Psoas muscle (tissue), 8 donors: ENCODE results near the gene MON1B. TPM values are rescaled to one million over a fixed set of nuclear protein-coding genes. Genes with fewer than 3 reads are reported as not detected.
"Not testable (repeated sequence)": the region's sequence is repeated elsewhere in the genome, so short reads cannot be mapped to it uniquely, and the experiment has no call there.

ENCODE experiments used
- ATAC-seq, 4 donors: fragments of 200-7000 bp; cut with Tn5 transposase; one replicate each; pipeline ENCODE4 v1.9.1; 2020; ENCODE audit warnings: moderate library complexity in 3 of 4, mild to moderate bottlenecking in 2 of 4
- DNase-seq, 2 donors: peaks; one replicate each; pipeline ENCODE4 v3.0.0-alpha.2; 2020
- H3K27ac ChIP-seq: fragments of 200-600 bp; one replicate; pipeline ENCODE4 v1.8.0; 2022
- H3K27me3 ChIP-seq, 3 donors: fragments of 200-600 bp in 1 of 3; one replicate each; pipeline versions ENCODE4 v1.6.1 to v1.8.0; 2013 to 2022; ENCODE audit warnings: low read length in 2 of 3, mild to moderate bottlenecking in 2 of 3, moderate library complexity in 1 of 3; ENCODE audit not compliant: insufficient read depth in 3 of 3
- H3K36me3 ChIP-seq, 2 donors: fragments of 200-600 bp in 1 of 2; one replicate each; pipeline versions ENCODE4 v1.6.1 to v1.8.0; 2013 to 2022; ENCODE audit warnings: low read depth in 1 of 2, mild to moderate bottlenecking in 1 of 2, moderate library complexity in 1 of 2; ENCODE audit not compliant: insufficient read depth in 1 of 2
- H3K4me1 ChIP-seq: fragments of 200-600 bp; one replicate; pipeline ENCODE4 v1.8.0; 2022
- H3K4me3 ChIP-seq: fragments of 200-600 bp; one replicate; pipeline ENCODE4 v1.8.0; 2022; ENCODE audit warnings: mild to moderate bottlenecking
- H3K9me3 ChIP-seq: fragments of 200-600 bp; one replicate; pipeline ENCODE4 v1.8.0; 2022
- CTCF ChIP-seq: fragments of 200-600 bp; IDR thresholded peaks from one replicate; pipeline ENCODE4 v1.8.0; 2022; ENCODE audit warnings: antibody characterized with exemption
- WGBS, 3 donors: extraction: QIAGEN DNeasy Blood & Tissue Kit; methylation state at CpG; one replicate each; pipeline versions ENCODE4 v1.1.6 to v1.1.7; 2013; 5-methylcytosine and 5-hydroxymethylcytosine counted together
- intact Hi-C, 2 donors: fragments of 100-400 bp; cut with DNase I; formaldehyde crosslinking; loops; one replicate each; pipeline versions ENCODE4 v1.11.0 to v1.14.2; 2022
- polyA plus RNA-seq, 3 donors: library from polyadenylated mRNA; stranded (reverse); fragments of 200-250 nt; gene quantifications; one replicate each; pipeline ENCODE4 v1.2.3, GENCODE V29; 2013
- total RNA-seq, 4 donors: library from RNA; stranded (reverse); fragmentation: NEBNext Ultra II Directional in 2 of 4; extraction: Animal tissue kit (Norgen Biotek cat#: 25700) in 2 of 4; gene quantifications; one replicate each; pipeline versions ENCODE4 v1.2.1 to v1.2.4, GENCODE V29; 2021 to 2023
- donor health status: healthy with polysubstance abuse.
- donor health status: DM: no; HTN: no; CAD: no; lungs with moderate emphysema.
- donor health status: Bipolar disorder and iron deficiency.
- donor health status: healthy.
- donor health status: DM: yes; HTN: yes; CAD: no.
- donor health status: DM: no; HTN: no; CAD: no.
- donor health status: DM: no; HTN: no; CAD: no.
- donor health status: DM: yes; HTN: yes; CAD: no.

Gene MON1B
- total and polyA plus RNA-seq, 7 donors: 5.3 to 22.2 (median 13.8) TPM

GRCh38 chr16:77238593-77238992, 47.6 kb downstream of the MON1B start:
- Histone ChIP-seq H3K27me3 (no peaks in the 10 kb centered on the region), H3K27ac (no peak overlapping the region), H3K4me1 (no peaks in the 10 kb centered on the region), H3K9me3 (no peaks in the 10 kb centered on the region), H3K36me3 (no peaks in the 10 kb centered on the region), H3K4me3 (no peak overlapping the region)
- no peak for TF ChIP-seq CTCF
- ATAC-seq (no peak), DNase-seq (no peak)
- WGBS, 3 donors: 67 to 71% (median 69%) methylated on average over 5 of the region's 5 CpGs
- intact Hi-C loops: loop anchor here in 1 of 2 donors (5.0 kb wide), 1 partner anchor 424 kb away; no protein-coding TSS in a partner anchor

- H3K9me3 ChIP-seq, H3K4me3 ChIP-seq, ATAC-seq, H3K4me1 ChIP-seq, DNase-seq, H3K27me3 ChIP-seq, H3K27ac ChIP-seq, intact Hi-C loops, H3K36me3 ChIP-seq: not testable (repeated sequence)
- WGBS, 3 donors: 92 to 95% (median 94%) methylated on average over 5 of the region's 5 CpGs
Observed at GRCh38 chr16:77242471-77242870, 51.5 kb downstream of the MON1B start.

- Histone ChIP-seq H3K36me3 (no peaks in the 10 kb centered on the region), H3K27ac (no peak overlapping the region), H3K9me3 (no peaks in the 10 kb centered on the region), H3K27me3 (no peaks in the 10 kb centered on the region), H3K4me3 (no peak overlapping the region), H3K4me1 (no peaks in the 10 kb centered on the region)
- intact Hi-C loops: no loop called here
- DNase-seq (no peak), ATAC-seq (no peak)
- 54 to 58% (median 58%) methylated on average over 2 of the region's 2 CpGs for WGBS, 3 donors
- TF ChIP-seq CTCF: no peak
Observed at GRCh38 chr16:77246150-77246549, 55.2 kb downstream of the MON1B start.

GRCh38 chr16:77250400-77250799, 59.4 kb downstream of the MON1B start:
- ATAC-seq (no peak), DNase-seq (no peak)
- WGBS, 3 donors: 74 to 82% (median 78%) methylated on average over 4 of the region's 4 CpGs
- no peaks in the 10 kb centered on the region for H3K27me3 ChIP-seq
- no peak overlapping the region for H3K4me3 ChIP-seq
- no peaks in the 10 kb centered on the region for H3K9me3 ChIP-seq
- H3K4me1 ChIP-seq: no peaks in the 10 kb centered on the region
- TF ChIP-seq CTCF: no peak
- H3K36me3 ChIP-seq: no peaks in the 10 kb centered on the region
- intact Hi-C loops: no loop called here
- H3K27ac ChIP-seq: no peak overlapping the region

Other genes starting within 250 kb of the MON1B start
- 1 to 10 TPM in 1 of 4 donors, not detected in 3; 1.2 TPM for gene SYCE1L, start 8.2 kb downstream of the MON1B start, total RNA-seq
- gene SYCE1L, start 8.2 kb downstream of the MON1B start, polyA plus RNA-seq: under 1 TPM; 0.17 to 0.27 (median 0.17) TPM
- gene ADAMTS18, start 243.8 kb downstream of the MON1B start, total RNA-seq: under 1 TPM in 1 of 4 donors, not detected in 3; 0.28 TPM
- under 1 TPM in 2 of 3 donors, not detected in 1; 0.01 to 0.03 TPM for gene ADAMTS18, start 243.8 kb downstream of the MON1B start, polyA plus RNA-seq